ENCODE measurements around the gene PLPP3.

DNA sequence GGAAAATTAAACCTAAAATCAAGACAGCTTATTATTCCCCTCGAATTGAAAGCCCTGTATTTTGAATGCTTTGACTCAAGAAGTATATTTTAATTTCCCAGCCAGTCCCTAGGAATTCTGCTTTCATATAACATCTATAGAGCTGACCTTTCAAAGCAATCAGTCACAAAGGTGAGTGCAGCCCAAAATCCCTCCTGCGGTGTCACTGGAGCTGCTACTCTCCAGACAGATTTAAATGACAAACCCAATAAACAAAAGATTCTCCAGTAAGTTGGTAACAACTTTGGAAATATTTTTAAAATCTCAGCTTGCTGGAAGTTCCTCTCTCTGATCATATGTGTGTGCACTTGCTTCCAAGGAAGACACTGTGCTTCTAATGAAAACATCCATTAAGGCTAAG is 14.7 kb downstream of the PLPP3 start:
- TF ChIP-seq, protein P1, sequence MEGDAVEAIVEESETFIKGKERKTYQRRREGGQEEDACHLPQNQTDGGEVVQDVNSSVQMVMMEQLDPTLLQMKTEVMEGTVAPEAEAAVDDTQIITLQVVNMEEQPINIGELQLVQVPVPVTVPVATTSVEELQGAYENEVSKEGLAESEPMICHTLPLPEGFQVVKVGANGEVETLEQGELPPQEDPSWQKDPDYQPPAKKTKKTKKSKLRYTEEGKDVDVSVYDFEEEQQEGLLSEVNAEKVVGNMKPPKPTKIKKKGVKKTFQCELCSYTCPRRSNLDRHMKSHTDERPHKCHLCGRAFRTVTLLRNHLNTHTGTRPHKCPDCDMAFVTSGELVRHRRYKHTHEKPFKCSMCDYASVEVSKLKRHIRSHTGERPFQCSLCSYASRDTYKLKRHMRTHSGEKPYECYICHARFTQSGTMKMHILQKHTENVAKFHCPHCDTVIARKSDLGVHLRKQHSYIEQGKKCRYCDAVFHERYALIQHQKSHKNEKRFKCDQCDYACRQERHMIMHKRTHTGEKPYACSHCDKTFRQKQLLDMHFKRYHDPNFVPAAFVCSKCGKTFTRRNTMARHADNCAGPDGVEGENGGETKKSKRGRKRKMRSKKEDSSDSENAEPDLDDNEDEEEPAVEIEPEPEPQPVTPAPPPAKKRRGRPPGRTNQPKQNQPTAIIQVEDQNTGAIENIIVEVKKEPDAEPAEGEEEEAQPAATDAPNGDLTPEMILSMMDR (tag by site-specific recombination; IDR thresholded peaks at IDR 0.05) = no peak
- TF ChIP-seq ZNF121 (tag by site-specific recombination; IDR thresholded peaks at IDR 0.05) (no peak), TCF7L2 (IDR thresholded peaks at IDR 0.05; ENCODE audit: borderline replicate concordance, low read depth, low read length) (no peak)

All from HEK293 (cell line).